AG08395 (cell line): Measurements from ENCODE around the gene RPS6KA2.

Source experiments
- DNase-seq: peaks from one replicate; pipeline ENCODE4 v3.0.0; 2012; ENCODE audit warnings: mixed read lengths, low spot score

The RPS6KA2 gene

GRCh38 chr6:166615059-166615770, 11.8 kb downstream of the RPS6KA2 start:
- peak; percentile 42 for DNase-seq

GRCh38 chr6:166614589-166614988, 12.5 kb downstream of the RPS6KA2 start:
- no peak for DNase-seq

- no peak for DNase-seq
Observed at GRCh38 chr6:166614171-166614583, 12.9 kb downstream of the RPS6KA2 start.

- no peak for DNase-seq
Observed at GRCh38 chr6:166613027-166613426, 14.0 kb downstream of the RPS6KA2 start.

GRCh38 chr6:166612471-166612881, 14.6 kb downstream of the RPS6KA2 start:
- DNase-seq = no peak

- no peak for DNase-seq
Observed at GRCh38 chr6:166611631-166612030, 15.4 kb downstream of the RPS6KA2 start.

- DNase-seq = no peak
Observed at GRCh38 chr6:166610069-166610468, 17.0 kb downstream of the RPS6KA2 start.

- DNase-seq = peak; percentile 42
Observed at GRCh38 chr6:166608774-166609173, 18.3 kb downstream of the RPS6KA2 start.

GRCh38 chr6:166605752-166606151, 21.3 kb downstream of the RPS6KA2 start:
- no peak for DNase-seq

- no peak for DNase-seq
Observed at GRCh38 chr6:166604911-166605310, 22.1 kb downstream of the RPS6KA2 start.

- DNase-seq = no peak
Observed at GRCh38 chr6:166604328-166604727, 22.7 kb downstream of the RPS6KA2 start.

GRCh38 chr6:166603043-166603690, 23.9 kb downstream of the RPS6KA2 start:
- DNase-seq = no peak

- DNase-seq = no peak
Observed at GRCh38 chr6:166601956-166602355, 25.1 kb downstream of the RPS6KA2 start.

GRCh38 chr6:166600931-166601330, 26.1 kb downstream of the RPS6KA2 start:
- no peak for DNase-seq

GRCh38 chr6:166599205-166599604, 27.8 kb downstream of the RPS6KA2 start:
- no peak for DNase-seq

- DNase-seq = peak; percentile 83
Observed at GRCh38 chr6:166598441-166599138, 28.5 kb downstream of the RPS6KA2 start.

- no peak for DNase-seq
Observed at GRCh38 chr6:166597711-166598440, 29.2 kb downstream of the RPS6KA2 start.

- DNase-seq = no peak
Observed at GRCh38 chr6:166596776-166597507, 30.1 kb downstream of the RPS6KA2 start.

- DNase-seq = no peak
Observed at GRCh38 chr6:166595949-166596348, 31.1 kb downstream of the RPS6KA2 start.

GRCh38 chr6:166595061-166595780, 31.8 kb downstream of the RPS6KA2 start:
- DNase-seq = peak; percentile 88

GRCh38 chr6:166592821-166593220, 34.2 kb downstream of the RPS6KA2 start:
- no peak for DNase-seq
